HG03442 (cell line): Measurements from ENCODE around the gene FDX1.

Experiments
- ATAC-seq: cut with Tn5 transposase; IDR thresholded peaks from one replicate; pipeline ENCODE4 v1.9.1; 2021; ENCODE audit warnings: mild to moderate bottlenecking, moderate library complexity; ENCODE audit not compliant: unreplicated experiment

Gene FDX1

DNA sequence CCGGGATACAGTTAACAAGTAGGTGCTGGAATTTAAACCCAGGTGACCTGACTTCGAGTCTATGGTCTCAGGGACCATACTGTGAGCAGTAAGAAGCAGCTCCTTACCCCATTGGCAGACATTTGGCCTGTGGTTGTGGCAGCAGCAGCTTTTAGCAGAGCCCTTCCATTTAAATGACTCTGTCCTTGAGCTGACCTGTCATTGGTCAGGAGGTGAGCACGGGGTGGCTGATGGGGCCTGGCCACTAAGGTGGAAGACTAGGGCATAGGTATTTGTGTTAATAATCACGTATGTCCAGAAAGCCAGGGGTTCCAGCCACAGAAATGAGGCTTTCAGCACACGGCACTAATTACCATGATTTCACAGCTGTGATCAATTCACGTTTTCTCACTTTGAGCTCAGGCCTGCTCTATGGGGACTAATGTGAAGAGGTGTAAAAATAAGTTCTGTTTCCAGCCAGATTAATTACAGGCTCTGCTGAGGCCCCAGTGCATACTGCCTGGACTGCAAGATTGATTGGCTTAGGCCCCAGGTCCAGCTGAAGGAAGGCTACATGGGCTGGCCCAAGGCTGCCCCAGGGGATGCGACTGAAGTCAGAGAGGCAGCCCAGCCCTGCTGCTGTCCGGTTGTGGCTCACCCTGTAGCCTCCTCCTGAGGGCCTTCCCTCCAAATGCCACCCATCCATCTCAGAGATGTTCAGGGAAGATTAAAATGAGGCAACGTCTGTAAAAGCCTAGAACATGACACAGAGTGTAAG, 76.0 kb downstream of the FDX1 start:
- ATAC-seq, result no peak

DNA sequence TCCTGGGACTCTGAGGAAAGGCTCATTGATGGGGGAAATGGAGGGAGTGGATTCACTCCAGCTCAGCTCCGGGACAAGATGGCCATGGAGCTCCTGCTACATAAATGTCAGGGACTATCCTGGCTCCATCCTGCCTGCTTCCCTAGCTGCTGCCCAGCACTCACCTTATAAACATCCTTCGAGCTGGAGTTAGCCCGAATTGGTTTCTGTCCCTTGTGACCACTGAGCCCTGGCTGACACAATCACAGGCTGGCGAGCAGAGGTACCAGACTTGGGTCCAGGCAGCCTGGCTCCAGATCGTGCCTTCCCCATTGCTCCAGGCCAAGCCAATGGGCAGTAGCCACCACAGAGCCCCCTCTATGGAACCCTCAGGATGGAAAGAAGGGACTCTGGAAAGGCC, 77.6 kb downstream of the FDX1 start:
- no peak for ATAC-seq

- no peak for ATAC-seq
These were observed 79.0 kb downstream of the FDX1 start for GRCh38 chr11:110508786-110509185.

- ATAC-seq, result no peak
These were observed 79.7 kb downstream of the FDX1 start for GRCh38 chr11:110509472-110509871.

DNA sequence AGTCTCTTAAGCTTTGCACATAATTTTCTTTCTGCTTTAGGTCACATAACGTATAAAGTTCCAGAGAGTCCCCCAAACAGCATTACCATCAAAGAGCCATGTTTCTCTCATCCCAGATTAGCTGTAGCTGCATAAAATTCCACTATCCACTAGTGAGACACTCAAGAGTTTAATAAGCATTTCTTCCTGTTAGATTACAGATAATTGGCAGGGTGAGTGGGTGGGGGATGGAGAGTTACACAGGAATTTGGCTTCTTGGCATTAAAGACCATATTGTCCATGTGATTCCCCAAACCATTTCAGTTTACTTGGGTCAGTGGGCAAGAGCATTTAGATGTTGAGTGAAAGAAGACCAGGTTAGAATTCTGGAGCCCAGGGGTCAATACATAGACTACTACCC, 82.3 kb downstream of the FDX1 start:
- no peak for ATAC-seq

GRCh38 chr11:110513259-110513801, 83.6 kb downstream of the FDX1 start:
- ATAC-seq, result no peak

- ATAC-seq, result no peak
These were observed 84.2 kb downstream of the FDX1 start for GRCh38 chr11:110513846-110514437.
